Measurements from ENCODE around the gene MNAT1.
"Not testable (repeated sequence)": the region's sequence is repeated elsewhere in the genome, so short reads cannot be mapped to it uniquely, and the experiment has no call there.

The MNAT1 gene

DNA sequence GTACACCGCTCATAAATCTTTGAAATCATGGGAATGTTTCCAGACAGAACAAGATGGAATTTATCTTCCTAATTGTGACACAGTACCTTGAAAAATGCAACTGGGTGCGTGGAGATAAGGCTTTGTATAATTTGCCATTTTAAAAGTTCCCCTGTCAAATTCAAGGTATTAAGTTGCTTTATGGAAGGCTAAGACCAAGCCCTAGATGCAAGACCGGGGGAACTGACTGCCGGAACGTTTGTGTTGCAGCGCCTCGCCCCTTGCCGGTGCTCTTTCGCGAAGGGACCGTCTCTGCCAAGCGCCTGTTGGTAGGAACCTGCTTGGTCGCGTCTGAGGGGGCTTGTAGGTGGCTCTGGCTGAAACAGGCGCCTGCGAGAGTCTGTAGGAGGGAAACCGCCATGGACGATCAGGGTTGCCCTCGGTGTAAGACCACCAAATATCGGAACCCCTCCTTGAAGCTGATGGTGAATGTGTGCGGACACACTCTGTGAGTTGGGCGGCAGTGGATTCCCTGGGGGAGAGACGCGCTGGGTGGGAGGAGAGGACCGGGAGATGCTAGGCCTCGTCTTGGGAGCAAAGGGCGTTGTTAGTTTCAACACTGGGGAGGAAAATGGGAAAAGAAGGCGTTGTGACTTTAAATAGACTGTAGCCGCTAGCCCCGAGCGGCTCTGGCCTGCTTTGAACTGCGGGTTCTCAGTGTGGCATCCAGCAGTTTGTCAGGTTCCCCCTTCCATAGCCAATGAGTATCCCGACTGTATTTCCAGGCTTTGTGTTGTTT is at the start of gene MNAT1:
MNAT1 (plus strand) TSS at position 297 of the 778 bp plus-strand sequence; CDS start at position 399, 102 bp downstream.
- DNase-seq: peak; percentile 96

DNA sequence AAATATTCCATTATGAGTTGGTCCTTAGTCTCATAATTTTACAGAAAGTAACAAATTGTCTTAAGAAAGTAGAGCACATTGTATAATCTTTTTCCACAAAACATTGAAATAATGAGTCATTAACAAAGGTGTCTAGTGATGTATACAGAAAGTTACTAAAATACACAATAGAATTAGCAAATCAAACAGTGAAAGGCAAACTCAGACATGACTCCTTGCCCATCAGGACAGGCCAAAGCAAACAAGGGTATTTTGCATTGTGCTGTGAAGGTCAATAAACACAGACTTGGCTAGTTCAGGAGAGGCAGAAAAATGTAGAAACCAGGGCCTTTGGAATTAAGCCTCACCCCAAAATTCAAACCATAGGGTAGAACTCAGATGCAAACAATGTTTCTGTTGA is 47.7 kb upstream of the MNAT1 start:
- no peak for DNase-seq

DNA sequence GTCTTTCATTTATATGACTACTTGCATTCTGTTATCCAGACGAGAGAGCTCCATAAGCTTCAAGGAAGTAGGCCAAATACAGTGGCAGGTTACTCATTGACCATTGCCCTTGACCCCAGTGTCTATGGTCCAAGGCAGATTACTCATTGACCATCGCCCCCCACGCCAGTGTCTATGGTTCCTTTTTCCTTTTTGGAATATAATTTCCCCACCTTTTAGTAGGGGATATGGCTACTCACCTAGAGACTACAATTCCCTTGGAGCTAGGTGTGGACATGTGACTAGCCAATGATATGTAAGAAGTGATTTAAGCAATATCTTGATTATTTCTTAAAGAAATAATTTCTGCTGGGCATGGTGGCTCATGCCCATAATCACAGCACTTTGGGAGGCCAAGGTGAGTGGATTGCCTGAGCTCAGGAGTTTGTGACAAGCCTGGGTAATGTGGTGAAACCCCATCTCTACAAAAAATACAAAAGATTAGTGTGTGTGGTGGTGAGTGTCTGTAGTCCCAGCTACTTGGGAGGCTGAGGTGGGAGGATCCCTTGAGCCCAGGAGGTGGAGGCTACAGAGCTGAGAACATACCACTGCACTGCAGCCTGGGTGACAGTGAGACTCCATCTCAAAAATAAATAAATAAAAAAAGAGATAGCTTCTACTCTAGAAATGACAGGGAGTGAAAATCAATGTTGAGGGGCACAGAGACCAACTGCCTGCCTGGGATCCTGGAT is 43.0 kb upstream of the MNAT1 start:
- no peak for DNase-seq

DNA sequence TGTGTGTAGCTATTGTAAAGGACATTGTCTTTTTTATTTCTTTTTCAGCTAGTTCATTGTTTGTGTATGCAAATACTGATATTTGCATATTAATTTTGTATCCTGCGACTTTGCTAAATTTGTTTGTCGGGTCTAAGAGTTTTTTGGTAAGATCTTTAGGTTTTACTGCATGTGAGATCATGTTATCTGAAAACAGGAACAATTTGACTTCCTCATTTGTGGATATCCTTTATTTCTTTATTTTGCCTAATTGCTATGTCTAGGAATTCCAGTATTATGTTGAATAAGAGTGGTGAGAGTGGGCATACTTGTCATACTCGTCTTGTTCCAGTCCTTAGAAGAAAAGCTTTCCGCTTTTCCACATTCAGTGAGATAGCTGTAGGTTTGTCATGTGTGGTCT is 39.2 kb upstream of the MNAT1 start:
- no peak for DNase-seq

DNA sequence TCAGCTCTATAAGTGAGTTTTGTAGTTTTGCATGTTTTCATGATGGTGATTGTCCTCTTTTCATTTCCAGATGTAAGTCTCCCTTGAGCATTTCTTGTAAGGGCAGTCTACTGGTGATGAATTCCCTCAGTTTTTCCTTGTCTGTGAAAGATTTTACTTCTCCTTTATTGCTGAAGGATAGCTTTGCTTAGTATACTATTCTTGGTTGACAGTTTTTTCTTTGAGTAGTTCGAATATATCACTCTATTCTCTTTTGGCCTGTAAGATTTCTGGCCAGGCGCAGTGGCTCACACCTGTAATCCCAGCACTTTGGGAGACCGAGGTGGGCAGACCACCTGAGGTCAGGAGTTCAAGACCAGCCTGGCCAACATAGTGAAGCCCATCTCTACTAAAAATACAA is 34.0 kb upstream of the MNAT1 start:
- DNase-seq: peak; percentile 18

DNA sequence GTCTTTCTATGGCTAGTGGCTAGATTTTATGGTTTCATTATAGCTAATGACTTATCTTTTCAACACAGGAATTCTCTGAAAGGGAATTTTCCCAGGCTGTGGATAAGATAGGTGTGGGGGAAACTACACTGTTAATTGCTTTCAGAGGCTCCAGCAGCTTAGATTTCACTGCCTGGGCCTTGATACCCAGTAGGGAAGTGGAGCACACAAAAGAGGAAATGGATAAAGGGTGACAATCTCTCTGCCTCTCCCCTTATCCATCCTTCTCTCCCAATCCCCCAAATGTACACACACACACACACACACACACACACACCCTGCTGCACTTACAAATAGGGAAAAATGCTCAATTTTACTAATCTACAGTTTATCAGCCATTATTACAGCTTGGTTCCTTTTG is 29.5 kb upstream of the MNAT1 start:
- DNase-seq: no peak

DNA sequence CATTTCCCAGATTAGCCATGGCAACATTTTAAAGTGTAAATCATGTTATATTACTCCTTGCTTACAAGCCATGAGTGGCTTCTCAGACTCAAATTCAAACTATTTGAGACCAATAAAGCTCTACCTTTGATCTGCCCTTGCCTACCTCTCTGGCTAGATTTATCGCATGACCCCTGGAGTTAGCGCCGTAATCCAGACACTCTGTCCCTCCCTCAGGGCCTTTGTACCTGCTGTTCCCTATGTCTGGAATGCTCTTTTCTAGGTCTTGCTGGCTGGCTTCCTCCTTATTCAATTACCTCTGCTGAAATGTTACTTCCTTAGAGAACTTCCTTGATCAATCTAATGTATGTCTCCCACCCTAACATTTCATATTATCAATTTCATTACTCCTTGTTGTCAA is 26.7 kb upstream of the MNAT1 start:
- no peak for DNase-seq

DNA sequence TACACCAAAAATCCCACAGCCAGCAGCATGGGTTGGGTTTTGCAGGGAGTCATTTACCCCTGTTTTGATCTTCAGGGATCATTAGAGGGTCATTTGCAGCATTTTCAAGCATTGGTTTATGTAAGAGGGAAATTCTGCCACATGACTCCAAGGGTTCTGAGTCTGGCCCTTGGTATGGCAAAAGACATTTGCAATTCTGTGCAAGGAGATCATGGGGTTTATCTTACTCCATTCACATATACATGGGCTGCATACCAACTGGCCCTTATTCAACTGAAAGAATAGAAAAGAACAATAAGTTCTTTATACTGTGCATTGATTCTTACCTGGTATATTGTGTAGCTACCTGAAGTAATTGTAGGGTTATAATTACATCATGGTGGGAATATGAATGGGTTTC is 24.1 kb upstream of the MNAT1 start:
- no peak for DNase-seq

DNA sequence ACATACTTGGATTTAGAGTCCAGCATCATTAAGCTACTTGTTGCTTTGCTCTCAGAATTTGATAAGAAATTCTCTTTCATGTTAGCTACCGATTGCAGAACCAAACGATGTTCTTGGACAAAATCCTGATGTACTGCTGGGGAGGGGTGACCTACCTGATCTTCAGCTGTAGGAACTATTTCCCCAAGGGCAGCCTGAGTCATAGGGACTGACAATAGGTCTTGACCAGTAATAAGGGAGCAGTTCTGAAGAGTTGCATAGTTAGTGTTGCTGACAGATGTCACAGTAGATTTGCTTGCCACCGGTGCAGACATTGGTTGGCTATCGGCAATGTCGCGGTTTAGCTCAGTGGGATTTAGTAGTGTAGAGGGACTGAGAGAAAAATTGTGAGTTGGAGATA is 21.0 kb upstream of the MNAT1 start:
- no peak for DNase-seq

DNA sequence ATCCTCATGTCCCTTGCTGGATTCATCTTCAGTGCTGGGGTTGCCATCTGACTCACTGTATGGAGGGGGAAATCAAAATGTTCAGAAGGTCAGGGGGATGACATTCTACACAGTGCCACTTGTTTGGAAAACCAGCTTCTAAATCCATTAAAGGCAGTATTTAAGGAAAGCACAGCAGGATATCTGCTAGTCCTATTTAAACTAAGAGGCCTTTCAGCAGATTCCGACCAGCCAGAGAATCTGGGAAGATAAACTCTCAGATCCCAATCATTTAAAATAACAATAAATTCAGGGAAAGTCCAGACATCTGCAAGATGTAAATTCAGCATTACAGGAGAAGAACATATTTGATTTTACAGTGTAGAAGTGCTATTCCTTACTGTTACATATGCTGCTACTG is 14.2 kb upstream of the MNAT1 start:
- DNase-seq: no peak

DNA sequence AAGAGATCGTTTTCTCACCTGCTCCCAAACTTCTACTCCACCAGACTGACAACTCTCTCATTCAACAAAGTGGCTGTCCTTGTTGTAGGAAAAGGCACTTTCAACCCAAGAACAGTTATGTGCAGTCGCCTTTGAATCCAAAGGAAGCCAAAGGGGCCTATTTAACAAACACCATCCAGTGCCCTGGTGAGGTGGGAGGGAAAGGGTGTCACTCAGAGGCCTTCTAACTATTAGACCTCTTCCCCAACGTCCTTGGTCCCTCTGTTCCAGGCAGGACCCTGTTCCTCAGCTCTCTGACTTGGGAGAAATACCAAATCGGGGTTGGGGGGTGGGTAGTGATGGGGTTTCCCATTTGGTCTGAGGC is 13.6 kb upstream of the MNAT1 start:
- DNase-seq: peak; percentile 46

DNA sequence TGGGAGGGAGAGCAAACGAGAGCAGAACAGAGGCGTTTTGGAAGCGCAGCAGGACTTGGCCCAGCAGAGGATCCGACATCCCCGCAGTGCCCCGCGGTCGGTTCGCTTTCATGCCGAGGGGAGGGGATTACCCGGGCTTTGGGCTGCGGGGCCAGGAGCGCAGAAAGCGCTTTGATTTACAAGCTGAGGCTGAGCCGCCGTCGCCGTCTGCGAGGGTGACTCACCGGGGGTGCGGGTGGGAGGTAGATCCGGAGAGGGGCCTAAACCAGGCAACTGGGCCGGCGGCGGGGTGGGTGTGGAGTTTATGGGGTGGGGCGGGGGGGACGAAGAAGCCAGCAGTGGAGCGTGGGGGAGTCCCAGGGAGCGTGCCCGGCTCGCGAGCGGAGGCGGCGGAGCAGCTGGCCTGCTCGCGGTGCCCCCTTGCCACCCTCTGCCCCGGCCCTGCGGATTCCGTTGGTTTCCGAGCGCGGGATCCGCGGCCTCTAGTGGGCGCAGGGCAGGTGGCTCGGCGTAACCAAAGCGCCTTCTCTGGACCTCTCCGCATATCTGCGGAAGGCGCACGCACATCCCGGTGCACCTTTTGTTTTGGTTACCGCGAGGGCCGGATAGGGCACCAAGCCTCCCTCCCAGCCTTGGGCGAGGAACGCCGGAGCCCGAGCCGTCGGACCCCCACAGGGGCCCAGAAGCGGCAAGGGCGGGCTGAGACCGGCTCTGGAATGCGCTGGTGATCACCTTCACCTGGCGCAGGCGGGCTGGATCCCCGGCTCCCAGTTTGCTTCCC is 13.0 kb upstream of the MNAT1 start:
- peak; percentile 47 for DNase-seq

DNA sequence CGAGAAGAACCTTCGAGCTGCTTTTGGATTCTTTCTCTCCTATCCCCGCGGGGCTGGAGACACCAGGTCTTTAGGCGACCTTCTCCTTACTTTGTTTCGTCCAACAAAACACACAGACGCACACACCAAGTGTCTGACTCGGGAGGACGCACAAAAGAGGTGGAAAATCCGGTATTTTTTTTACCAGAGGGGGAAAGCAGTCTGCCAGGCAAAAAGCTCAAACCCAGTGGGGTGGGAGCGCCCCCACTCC is 12.5 kb upstream of the MNAT1 start:
- peak; percentile 69 for DNase-seq

DNA sequence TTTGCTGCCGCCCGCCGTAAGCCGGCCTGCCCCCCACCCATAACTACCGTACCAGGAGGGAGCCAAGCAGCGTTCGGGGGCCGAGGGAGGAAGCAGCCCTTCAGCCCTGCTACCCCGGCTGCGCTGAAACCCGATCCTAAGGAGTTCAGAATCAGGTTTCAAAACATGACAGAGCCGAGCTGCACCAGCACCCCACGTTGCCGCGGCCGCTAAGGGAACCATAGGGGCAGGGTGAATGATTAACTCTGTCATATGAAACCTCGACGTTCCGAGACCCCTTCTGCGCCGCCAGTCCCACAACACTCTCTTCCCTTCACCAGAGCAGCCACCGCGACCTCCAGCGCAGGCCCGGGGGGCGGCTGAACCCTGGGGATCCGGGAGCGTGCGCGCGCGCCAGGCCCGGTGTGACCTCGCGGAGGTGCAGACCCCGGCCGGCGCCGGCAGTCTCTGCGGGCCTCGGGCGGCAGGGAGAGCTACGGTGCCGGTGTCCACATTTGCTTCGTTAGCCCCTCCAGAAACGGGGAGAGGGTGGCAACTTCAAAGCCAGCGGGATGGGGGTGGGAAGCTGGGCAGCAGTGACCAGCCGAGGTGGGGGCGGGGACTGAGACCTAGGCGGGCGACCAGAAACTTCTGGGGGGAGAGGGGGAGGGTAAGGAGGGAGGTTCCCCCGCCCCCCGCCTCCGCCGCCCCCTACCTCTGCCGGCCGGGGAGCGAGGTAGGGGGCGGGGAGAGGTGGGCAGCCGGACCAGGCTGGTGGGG is 12.0 kb upstream of the MNAT1 start:
- peak; percentile 74 for DNase-seq

DNA sequence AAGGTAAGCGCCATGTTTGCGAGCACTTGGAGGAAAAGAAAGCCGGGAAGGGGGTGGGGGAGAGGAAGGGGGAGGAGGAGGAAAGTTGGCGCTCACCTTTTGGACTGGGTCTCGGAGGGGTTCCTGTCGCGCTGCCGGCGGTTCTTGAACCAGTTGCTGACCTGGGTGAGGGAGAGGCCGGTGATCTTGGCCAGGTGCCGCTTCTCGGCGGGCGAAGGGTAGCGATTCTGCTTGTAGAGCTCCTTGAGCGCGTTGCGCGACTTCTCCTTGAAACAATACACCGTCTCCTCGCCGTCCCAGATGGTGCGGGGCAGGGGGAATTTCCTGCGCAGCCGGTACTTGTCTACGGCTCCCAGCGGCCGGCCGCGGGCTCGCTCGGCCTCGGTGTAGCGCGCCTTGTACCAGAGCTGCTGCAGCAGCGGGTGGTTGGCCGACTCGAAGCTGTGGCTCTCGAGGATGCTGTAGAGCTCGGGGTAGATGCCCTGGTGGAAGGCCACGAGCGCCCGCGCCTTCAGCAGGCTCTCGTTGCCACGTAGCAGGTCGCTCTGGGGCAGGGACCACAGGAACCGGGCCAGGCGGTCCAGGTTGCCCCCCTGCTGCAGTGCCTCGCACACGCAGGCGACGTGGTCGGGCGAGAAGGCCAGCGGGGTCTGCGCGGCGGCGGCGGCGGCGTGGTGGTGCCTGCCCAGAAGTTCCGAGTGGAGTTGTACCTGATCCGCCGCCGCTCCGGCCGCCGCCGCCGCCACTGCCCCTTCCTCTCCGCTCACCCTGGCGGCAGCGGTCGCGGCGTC is 11.2 kb upstream of the MNAT1 start:
- DNase-seq: peak; percentile 67

DNA sequence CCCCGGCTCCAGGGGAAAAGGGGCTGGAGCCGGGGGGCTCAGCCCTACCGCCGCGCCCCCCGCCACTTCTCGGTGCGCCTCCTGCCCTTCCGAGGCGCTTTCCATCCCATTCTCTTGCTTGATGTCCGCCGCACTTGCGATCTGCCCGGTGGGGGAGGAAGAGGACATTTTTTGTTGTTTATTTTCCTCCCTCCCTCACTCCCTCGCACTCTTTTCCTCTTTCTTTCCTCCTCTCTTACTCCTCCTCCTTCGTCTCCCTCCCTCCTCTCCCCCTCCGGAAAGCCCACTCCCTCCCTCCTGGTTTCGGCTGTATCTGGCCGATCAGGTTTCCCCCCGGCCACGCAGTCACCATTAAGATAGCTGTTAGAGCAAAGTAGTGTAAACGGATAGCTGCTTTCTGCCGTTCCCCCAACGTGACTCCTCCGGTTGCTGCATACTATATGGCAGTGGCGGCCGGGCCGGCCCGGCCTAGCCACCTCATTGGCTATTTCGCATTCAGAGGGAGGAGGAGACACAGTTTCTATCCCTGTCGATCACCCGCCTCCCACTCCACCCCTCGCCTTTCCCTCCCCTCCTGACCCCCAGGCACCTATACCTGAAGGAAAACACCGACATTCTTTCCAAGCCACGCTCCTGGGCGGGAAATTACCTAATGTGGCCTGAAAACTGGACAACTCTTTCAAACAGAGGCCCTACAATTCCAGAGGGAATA is 10.5 kb upstream of the MNAT1 start, which contains the start of gene SIX4:
SIX4 (minus strand) TSS at position 445 of the 712 bp plus-strand sequence; CDS start at position 168, 277 bp downstream.
- peak; percentile 99 for DNase-seq

DNA sequence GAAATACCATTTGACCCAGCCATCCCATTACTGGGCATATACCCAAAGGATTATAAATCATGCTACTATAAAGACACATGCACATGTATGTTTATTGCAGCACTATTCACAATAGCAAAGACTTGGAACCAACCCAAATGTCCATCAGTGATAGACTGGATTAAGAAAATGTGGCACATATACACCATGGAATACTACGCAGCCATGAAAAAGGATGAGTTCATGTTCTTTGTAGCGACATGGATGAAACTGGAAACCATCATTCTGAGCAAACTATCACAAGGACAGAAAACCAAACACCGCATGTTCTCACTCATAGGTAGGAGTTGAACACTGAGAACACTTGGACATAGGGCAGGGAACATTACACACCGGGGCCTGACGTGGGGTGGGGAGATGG is 3.3 kb upstream of the MNAT1 start:
- not testable (repeated sequence) for DNase-seq

DNA sequence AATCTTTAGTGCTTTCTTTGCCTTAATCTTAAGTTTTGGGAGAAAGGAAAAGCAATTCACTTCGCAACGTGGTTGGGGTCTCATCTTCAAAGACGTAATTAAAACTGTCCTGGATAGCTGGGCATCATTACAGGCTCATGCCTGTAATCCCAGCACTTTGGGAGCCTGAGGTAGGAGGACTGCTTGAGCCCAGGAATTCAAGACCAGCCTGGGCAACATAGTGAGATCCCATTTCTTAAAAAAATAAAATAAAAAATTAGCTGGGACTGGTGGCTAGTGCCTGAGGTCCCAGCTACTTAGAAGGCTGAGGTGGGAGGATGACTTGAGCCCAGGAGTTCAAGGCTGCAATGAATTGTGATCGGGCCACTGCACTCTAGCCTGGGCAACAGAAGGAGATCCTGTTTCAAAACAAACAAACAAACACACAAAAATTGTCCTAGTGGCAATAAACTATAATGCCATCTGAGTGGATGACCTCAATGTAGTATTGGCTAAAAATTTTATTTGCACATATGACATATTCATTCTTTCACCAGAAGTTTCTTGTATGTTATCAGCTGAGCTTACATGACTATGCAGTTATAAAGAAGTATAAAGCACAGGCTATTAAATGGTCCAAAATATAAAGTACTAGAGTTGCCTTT is 1.6 kb upstream of the MNAT1 start:
- DNase-seq: no peak

DNA sequence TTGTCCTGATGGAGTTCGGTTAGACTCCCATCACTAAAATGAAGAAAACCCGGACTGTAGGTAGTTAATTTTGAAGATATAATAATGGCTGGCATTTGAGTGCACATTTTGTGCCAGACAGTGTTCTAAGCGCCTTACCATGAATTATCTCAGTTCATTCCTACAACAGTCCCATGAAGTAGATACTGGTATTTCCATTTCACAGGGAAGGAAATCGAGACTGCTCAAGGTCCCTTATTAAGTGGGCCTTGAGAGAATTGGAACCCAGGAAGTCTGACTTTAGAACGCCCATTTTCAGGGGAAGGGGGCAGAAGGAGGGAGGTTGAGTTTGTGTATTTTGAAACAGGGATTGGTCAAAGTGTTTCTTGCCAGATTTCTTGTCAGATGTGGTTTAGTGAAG is 855 bp downstream of the MNAT1 start:
- DNase-seq: peak; percentile 48

DNA sequence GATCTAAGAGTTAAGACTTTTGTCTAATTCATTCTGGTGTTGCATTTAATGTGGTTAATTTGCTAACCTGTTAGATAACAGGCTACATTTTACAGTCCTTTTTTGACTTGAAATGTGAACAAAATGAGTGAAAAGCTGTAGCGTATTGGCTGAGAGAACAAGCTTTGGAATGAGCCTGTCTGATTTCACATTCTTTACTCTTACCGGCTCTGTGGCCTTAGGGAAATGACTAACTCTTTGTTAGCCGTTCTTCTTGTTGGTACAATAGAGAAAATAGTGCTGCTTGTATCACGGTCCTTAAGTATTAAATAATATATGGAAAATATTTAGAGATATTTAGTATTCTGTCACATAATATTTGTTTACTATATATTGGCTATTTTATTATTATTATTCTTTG is 1.9 kb downstream of the MNAT1 start:
- peak; percentile 59 for DNase-seq

DNA sequence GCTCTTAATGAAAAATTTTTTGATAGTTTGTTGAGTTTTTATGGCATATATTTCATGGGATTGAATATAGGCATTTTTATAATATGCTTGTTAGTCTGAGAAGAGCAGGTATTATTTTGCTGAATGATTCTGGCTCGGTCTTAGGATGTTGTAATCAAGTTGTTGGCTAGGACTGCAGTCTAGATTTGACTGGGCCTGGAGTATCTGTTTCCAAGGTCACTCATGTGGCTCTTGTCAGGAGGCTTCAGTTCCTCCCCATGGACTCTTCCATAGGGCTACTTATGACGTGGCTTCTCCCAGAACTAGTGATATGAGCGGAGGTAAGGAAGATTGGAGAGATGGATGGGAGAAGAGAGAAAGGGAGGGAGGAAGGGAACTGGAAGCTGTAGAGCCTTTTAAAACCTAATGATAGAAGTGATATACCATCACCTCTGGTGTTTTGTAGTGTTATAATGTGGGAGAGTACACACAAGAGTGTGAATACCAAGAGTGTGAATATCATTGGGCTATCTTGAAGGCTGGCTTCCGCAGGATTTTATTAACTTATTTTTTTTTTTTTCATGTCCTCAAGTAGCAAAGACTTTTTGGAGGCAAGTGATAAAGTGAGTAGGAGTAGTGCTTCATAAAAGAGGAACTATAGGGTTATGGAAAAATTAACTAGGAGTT is 4.4 kb downstream of the MNAT1 start:
- no peak for DNase-seq

Data from DMS79 treated with DMSO at 0.1 percent for 48 hours (cell line).